ENCODE data around the gene CCDC14.

The CCDC14 gene

GRCh38 chr3:123920383-123920782 is 40.6 kb downstream of the CCDC14 start:
- Histone ChIP-seq H3K9ac (ENCODE audit: low read length) (no peak overlapping the region), H3K4me2 (ENCODE audit: low read depth, low read length, poor library complexity, severe bottlenecking) (no peak overlapping the region), H3K9me2 (replicated peaks; ENCODE audit: insufficient read depth, low read length) (no peaks in the 10 kb centered on the region), H3F3A (ENCODE audit: insufficient read depth) (no peaks in the 10 kb centered on the region), H3K27ac (ENCODE audit: low read depth, low read length) (no peak overlapping the region), H3K4me3 (ENCODE audit: insufficient read depth, low read length, poor library complexity, severe bottlenecking) (no peak overlapping the region), H3K27me3 (ENCODE audit: low read length) (no peaks in the 10 kb centered on the region), H4K20me1 (ENCODE audit: low read depth, low read length) (no peaks in the 10 kb centered on the region), H3K36me3 (ENCODE audit: low read length) (peaks cover 56% of the 10 kb centered on the region), H3K9me3 (ENCODE audit: insufficient read depth, low read length) (no peaks in the 10 kb centered on the region; the same call in 1 of the 2 replicates), H3K79me2 (ENCODE audit: insufficient read depth, low read length) (no peaks in the 10 kb centered on the region), H2AFZ (ENCODE audit: low read depth, low read length, severe bottlenecking) (no peak overlapping the region)
- TF ChIP-seq CTCF (IDR thresholded peaks at IDR 0.05; ENCODE audit: insufficient read depth, low read length, poor library complexity, severe bottlenecking) (no peak), EZH2phosphoT487 (conservative IDR thresholded peaks at IDR 0.05; ENCODE audit: low read length) (no peak)

GRCh38 chr3:123919353-123919752 is 41.7 kb downstream of the CCDC14 start:
- Histone ChIP-seq H3K9me3 (ENCODE audit: insufficient read depth, low read length) (no peaks in the 10 kb centered on the region; the same call in 1 of the 2 replicates), H3K79me2 (ENCODE audit: insufficient read depth, low read length) (no peaks in the 10 kb centered on the region), H3K27me3 (ENCODE audit: low read length) (no peaks in the 10 kb centered on the region), H3F3A (ENCODE audit: insufficient read depth) (no peaks in the 10 kb centered on the region), H3K36me3 (ENCODE audit: low read length) (peaks cover 47% of the 10 kb centered on the region), H3K4me3 (ENCODE audit: insufficient read depth, low read length, poor library complexity, severe bottlenecking) (no peak overlapping the region), H4K20me1 (ENCODE audit: low read depth, low read length) (no peaks in the 10 kb centered on the region), H2AFZ (ENCODE audit: low read depth, low read length, severe bottlenecking) (no peak overlapping the region), H3K9me2 (replicated peaks; ENCODE audit: insufficient read depth, low read length) (no peaks in the 10 kb centered on the region), H3K4me2 (ENCODE audit: low read depth, low read length, poor library complexity, severe bottlenecking) (no peak overlapping the region), H3K27ac (ENCODE audit: low read depth, low read length) (no peak overlapping the region), H3K9ac (ENCODE audit: low read length) (no peak overlapping the region)
- no peak for TF ChIP-seq EZH2phosphoT487 (conservative IDR thresholded peaks at IDR 0.05; ENCODE audit: low read length)
- TF ChIP-seq CTCF (IDR thresholded peaks at IDR 0.05; ENCODE audit: insufficient read depth, low read length, poor library complexity, severe bottlenecking): no peak

GRCh38 chr3:123914829-123915228 is 46.2 kb downstream of the CCDC14 start:
- no peaks in the 10 kb centered on the region for H3K27me3 ChIP-seq (ENCODE audit: low read length)
- no peaks in the 10 kb centered on the region for H3K9me3 ChIP-seq (ENCODE audit: insufficient read depth, low read length)
- TF ChIP-seq EZH2phosphoT487 (conservative IDR thresholded peaks at IDR 0.05; ENCODE audit: low read length) (no peak), CTCF (IDR thresholded peaks at IDR 0.05; ENCODE audit: insufficient read depth, low read length, poor library complexity, severe bottlenecking) (no peak)
- H3K36me3 ChIP-seq (ENCODE audit: low read length): peaks cover 8% of the 10 kb centered on the region; the same call in 1 of the 2 replicates
- no peaks in the 10 kb centered on the region for H3K79me2 ChIP-seq (ENCODE audit: insufficient read depth, low read length)
- H3K4me2 ChIP-seq (ENCODE audit: low read depth, low read length, poor library complexity, severe bottlenecking): no peak overlapping the region
- no peak overlapping the region for H3K9ac ChIP-seq (ENCODE audit: low read length)
- H3K4me3 ChIP-seq (ENCODE audit: insufficient read depth, low read length, poor library complexity, severe bottlenecking): no peak overlapping the region
- H3F3A ChIP-seq (ENCODE audit: insufficient read depth): no peaks in the 10 kb centered on the region
- no peaks in the 10 kb centered on the region for H3K9me2 ChIP-seq (replicated peaks; ENCODE audit: insufficient read depth, low read length)
- no peak overlapping the region for H3K27ac ChIP-seq (ENCODE audit: low read depth, low read length)
- H2AFZ ChIP-seq (ENCODE audit: low read depth, low read length, severe bottlenecking): no peak overlapping the region
- H4K20me1 ChIP-seq (ENCODE audit: low read depth, low read length): no peaks in the 10 kb centered on the region
